ENCODE data around the gene UQCC2.

UQCC2 gene

GRCh38 chr6:33671744-33672072 lies 39.8 kb downstream of the UQCC2 start:
- Histone ChIP-seq H3K9me3 (ENCODE audit: severe bottlenecking) (no peaks in the 10 kb centered on the region), H3K27ac (no peak overlapping the region; the same call in 1 of the 2 replicates), H3K27me3 (ENCODE audit: insufficient read depth, low read depth, severe bottlenecking) (no peaks in the 10 kb centered on the region), H3K4me3 (ENCODE audit: low read depth, low read length) (no peak overlapping the region), H3K36me3 (peaks cover 94% of the 10 kb centered on the region)
- no peak for DNase-seq
- no peak for TF ChIP-seq CTCF (IDR thresholded peaks at IDR 0.05; ENCODE audit: low read depth, low read length)

DNA sequence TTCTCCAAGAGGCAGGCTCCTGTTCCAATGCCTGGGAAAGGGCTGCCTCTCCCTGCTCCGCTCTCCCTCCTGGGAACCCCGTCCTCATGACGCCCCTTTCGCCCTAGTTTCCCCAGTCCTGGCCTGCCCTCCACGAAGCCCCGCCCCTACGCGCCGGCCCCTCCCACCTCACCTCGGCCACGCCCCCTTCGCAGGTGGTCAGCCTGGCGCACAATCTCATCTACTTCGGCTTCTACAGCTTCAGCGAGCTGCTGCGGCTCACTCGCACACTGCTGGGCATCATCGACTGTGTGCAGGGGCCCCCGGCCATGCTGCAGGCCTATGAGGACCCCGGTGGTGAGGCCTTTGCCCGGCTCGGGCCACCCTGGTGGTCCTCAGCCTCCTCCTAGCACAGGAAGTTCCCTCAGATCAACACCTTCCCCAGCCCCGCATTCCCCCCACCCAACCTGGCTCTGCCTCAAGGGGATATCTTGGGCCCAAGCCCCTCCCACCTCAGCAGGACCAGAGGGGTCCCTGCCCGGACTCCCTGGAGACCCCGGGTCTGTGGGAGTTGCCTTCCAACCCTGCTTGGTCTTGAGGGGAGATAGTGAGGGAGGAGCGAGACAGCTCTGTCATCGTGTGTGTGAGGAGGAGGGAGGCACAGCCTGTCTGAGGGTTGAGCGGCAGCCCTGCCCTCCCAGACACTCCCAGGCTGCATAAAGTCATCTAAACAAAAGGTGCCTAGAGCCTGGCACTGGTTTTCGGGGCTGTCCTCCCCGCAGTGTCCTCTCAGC lies 40.3 kb downstream of the UQCC2 start:
- H3K9me3 ChIP-seq (ENCODE audit: severe bottlenecking): no peaks in the 10 kb centered on the region
- TF ChIP-seq CTCF (IDR thresholded peaks at IDR 0.05; ENCODE audit: low read depth, low read length): no peak
- H3K27ac ChIP-seq: no peak overlapping the region
- no peak for DNase-seq
- no peak overlapping the region for H3K4me3 ChIP-seq (ENCODE audit: low read depth, low read length)
- H3K36me3 ChIP-seq: peaks cover 94% of the 10 kb centered on the region
- H3K27me3 ChIP-seq (ENCODE audit: insufficient read depth, low read depth, severe bottlenecking): no peaks in the 10 kb centered on the region

- no peak for TF ChIP-seq CTCF (IDR thresholded peaks at IDR 0.05; ENCODE audit: low read depth, low read length)
- Histone ChIP-seq H3K27me3 (ENCODE audit: insufficient read depth, low read depth, severe bottlenecking) (no peaks in the 10 kb centered on the region), H3K27ac (no peak overlapping the region), H3K4me3 (ENCODE audit: low read depth, low read length) (no peak overlapping the region), H3K36me3 (peaks cover 94% of the 10 kb centered on the region), H3K9me3 (ENCODE audit: severe bottlenecking) (no peaks in the 10 kb centered on the region)
- DNase-seq: no peak
These were observed 41.3 kb downstream of the UQCC2 start for GRCh38 chr6:33670086-33670660.

DNA sequence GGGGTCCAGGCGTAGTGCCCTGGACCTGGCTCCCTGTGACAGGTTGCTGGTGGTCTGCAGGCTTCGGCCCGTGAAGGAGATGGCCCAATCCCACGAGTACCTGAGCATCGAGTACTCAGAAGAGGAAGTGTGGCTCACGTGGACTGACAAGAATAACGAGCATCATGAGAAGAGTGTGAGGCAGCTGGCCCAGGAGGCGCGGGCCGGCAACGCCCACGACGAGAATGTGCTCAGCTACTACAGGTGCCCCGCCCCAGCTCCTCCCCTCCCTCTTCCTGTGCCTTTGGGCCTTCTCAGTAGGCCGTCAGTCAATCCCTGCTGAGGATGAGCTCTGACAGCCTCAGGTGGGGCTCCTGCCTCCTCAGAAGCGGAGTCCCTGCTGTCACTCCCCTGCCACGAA lies 42.6 kb downstream of the UQCC2 start:
- Histone ChIP-seq H3K4me3 (ENCODE audit: low read depth, low read length) (no peak overlapping the region), H3K27ac (no peak overlapping the region), H3K36me3 (peaks cover 92% of the 10 kb centered on the region), H3K27me3 (ENCODE audit: insufficient read depth, low read depth, severe bottlenecking) (no peaks in the 10 kb centered on the region), H3K9me3 (ENCODE audit: severe bottlenecking) (no peaks in the 10 kb centered on the region)
- no peak for TF ChIP-seq CTCF (IDR thresholded peaks at IDR 0.05; ENCODE audit: low read depth, low read length)
- no peak for DNase-seq

DNA sequence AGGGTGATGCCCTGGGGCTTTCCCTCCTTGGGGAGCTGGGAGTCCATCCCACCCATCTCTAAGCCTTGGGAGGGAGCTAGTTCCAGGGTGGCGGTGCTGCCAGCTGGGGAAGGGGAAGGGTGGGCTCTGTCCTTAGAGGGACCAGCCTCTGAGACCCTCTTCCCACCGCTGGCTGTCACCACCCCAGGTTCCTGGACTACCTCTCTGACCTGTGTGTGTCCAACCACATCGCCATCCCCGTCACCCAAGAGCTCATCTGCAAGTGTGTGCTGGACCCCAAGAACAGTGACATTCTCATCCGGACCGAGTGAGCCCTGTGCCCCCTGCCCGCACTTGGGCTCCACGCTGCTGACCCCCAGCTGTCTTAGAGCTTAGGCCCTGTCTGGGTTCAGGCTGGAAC lies 43.2 kb downstream of the UQCC2 start:
- no peaks in the 10 kb centered on the region for H3K27me3 ChIP-seq (ENCODE audit: insufficient read depth, low read depth, severe bottlenecking)
- H3K27ac ChIP-seq: no peak overlapping the region
- H3K36me3 ChIP-seq: peaks cover 89% of the 10 kb centered on the region
- no peak for DNase-seq
- H3K9me3 ChIP-seq (ENCODE audit: severe bottlenecking): no peaks in the 10 kb centered on the region
- TF ChIP-seq CTCF (IDR thresholded peaks at IDR 0.05; ENCODE audit: low read depth, low read length): no peak
- no peak overlapping the region for H3K4me3 ChIP-seq (ENCODE audit: low read depth, low read length)

GRCh38 chr6:33667776-33668175 lies 43.7 kb downstream of the UQCC2 start:
- Histone ChIP-seq H3K27ac (no peak overlapping the region), H3K4me3 (ENCODE audit: low read depth, low read length) (no peak overlapping the region), H3K36me3 (peaks cover 90% of the 10 kb centered on the region), H3K27me3 (ENCODE audit: insufficient read depth, low read depth, severe bottlenecking) (no peaks in the 10 kb centered on the region), H3K9me3 (ENCODE audit: severe bottlenecking) (no peaks in the 10 kb centered on the region)
- TF ChIP-seq CTCF (IDR thresholded peaks at IDR 0.05; ENCODE audit: low read depth, low read length): no peak
- no peak for DNase-seq

All from WERI-Rb-1 (cell line).